ENCODE measurements around the gene TFF1.

DNA sequence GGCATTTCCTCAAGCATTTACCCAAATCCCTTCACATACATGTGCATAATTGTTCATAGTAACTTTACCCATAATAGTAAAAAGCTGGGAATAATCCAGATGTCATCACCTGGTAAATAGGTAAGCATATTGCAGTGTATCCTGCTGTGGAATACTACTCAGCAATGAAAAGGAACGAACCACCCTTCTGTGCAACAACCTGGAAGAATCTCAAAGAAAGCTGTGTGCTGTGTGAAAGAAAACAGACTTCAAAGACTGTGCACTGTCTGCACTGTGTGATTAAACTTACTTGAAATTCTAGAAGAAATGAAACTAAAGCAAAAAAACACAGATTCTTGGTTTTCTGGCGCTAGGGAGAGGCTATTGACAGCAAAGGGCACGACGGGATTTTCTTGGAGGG lies 29.1 kb downstream of the TFF1 start:
- TF ChIP-seq POLR2A (IDR thresholded peaks at IDR 0.05) (no peak), EP300 (IDR thresholded peaks at IDR 0.05) (no peak)
- TF ChIP-seq, protein P1, sequence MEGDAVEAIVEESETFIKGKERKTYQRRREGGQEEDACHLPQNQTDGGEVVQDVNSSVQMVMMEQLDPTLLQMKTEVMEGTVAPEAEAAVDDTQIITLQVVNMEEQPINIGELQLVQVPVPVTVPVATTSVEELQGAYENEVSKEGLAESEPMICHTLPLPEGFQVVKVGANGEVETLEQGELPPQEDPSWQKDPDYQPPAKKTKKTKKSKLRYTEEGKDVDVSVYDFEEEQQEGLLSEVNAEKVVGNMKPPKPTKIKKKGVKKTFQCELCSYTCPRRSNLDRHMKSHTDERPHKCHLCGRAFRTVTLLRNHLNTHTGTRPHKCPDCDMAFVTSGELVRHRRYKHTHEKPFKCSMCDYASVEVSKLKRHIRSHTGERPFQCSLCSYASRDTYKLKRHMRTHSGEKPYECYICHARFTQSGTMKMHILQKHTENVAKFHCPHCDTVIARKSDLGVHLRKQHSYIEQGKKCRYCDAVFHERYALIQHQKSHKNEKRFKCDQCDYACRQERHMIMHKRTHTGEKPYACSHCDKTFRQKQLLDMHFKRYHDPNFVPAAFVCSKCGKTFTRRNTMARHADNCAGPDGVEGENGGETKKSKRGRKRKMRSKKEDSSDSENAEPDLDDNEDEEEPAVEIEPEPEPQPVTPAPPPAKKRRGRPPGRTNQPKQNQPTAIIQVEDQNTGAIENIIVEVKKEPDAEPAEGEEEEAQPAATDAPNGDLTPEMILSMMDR (IDR thresholded peaks at IDR 0.05), result no peak
